GM12878 (cell line): ENCODE measurements around the gene ACSS1.

Source experiments
- EP300 ChIP-seq, 2 experiments: fragments of 150-350 bp in 1 of 2; IDR thresholded peaks; 2 replicates each; pipeline ENCODE4 v1.6.1; 2011 to 2012; ENCODE audit warnings: low read depth in 2 of 2, low read length in 2 of 2, borderline replicate concordance in 1 of 2, improper control_type of control experiment in 1 of 2, inconsistent platforms in 1 of 2; ENCODE audit not compliant: control insufficient read depth in 1 of 2
- NFXL1 ChIP-seq: fragments of 450-650 bp; IDR thresholded peaks from 2 replicates; pipeline ENCODE4 v1.6.1; 2017; ENCODE audit warnings: antibody characterized with exemption, mild to moderate bottlenecking, borderline replicate concordance
- POU2F2 ChIP-seq: IDR thresholded peaks from 3 replicates; pipeline ENCODE4 v1.6.1; 2011; ENCODE audit warnings: low read depth, mild to moderate bottlenecking, low read length, borderline replicate concordance
- TF ChIP-seq, protein P1 (sequence below), 3 experiments: IDR thresholded peaks in 2 of 3; conservative IDR thresholded peaks in 1 of 3; 2 replicates each; pipeline ENCODE4 v1.5.1; 2011; ENCODE audit warnings: low read depth in 3 of 3, low read length in 3 of 3, mild to moderate bottlenecking in 3 of 3, control low read depth in 2 of 3, moderate library complexity in 2 of 3, inconsistent platforms in 1 of 3, mixed read lengths in 1 of 3; ENCODE audit not compliant: control insufficient read depth in 2 of 3, insufficient read depth in 1 of 3; ENCODE audit errors: extremely low read depth in 1 of 3

DNA sequence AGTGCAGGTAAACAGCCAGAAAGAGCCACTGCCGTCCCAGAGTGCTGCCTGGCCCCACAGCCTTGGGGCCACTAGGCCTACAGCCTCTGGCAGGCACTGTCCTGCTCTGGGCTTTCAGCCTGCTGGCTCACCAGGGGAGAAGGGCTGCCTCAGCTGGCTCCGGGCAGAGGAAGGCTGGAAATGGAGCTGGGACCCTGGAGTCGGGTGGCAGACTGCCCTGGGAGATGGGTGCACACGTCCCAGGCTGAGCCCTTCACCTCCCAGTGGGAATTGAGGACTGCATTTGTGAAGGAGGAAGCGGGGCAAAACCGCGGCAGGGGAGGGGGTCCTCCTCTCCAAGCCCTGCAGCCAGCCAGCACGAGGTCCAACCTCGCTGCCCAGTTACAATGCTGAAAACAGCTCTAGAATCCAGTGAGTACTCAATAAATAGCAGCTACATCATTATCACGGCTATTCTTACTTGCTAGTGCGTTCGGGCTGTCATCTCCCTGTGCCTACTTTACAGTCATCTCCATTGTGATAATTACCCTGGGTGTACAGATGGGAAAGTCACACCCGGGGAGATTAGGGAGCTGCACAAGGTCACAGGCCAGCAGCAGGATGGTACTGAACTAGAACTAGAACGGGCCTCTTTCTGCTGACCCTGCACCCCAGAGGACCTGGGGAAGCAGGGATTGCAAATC is 13.1 kb downstream of the ACSS1 start:
- TF ChIP-seq POU2F2 (no peak), NFXL1 (no peak), EP300 (IDR thresholded peaks at IDR 0.05; ENCODE audit: borderline replicate concordance in 1 of 2, control insufficient read depth in 1 of 2, low read depth in 2 of 2, low read length in 2 of 2) (no peak)
- TF ChIP-seq, protein P1, sequence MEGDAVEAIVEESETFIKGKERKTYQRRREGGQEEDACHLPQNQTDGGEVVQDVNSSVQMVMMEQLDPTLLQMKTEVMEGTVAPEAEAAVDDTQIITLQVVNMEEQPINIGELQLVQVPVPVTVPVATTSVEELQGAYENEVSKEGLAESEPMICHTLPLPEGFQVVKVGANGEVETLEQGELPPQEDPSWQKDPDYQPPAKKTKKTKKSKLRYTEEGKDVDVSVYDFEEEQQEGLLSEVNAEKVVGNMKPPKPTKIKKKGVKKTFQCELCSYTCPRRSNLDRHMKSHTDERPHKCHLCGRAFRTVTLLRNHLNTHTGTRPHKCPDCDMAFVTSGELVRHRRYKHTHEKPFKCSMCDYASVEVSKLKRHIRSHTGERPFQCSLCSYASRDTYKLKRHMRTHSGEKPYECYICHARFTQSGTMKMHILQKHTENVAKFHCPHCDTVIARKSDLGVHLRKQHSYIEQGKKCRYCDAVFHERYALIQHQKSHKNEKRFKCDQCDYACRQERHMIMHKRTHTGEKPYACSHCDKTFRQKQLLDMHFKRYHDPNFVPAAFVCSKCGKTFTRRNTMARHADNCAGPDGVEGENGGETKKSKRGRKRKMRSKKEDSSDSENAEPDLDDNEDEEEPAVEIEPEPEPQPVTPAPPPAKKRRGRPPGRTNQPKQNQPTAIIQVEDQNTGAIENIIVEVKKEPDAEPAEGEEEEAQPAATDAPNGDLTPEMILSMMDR (IDR thresholded peaks at IDR 0.05 in 2 of 3, conservative IDR thresholded peaks at IDR 0.05 in 1 of 3; ENCODE audit: control insufficient read depth in 2 of 3, extremely low read depth in 1 of 3, insufficient read depth in 1 of 3, low read depth in 3 of 3, low read length in 3 of 3) = no peak
